GM21390 (cell line): ENCODE data around the gene STARD8.
"Not testable (repeated sequence)": the region's sequence is repeated elsewhere in the genome, so short reads cannot be mapped to it uniquely, and the experiment has no call there.

Experiments
- ATAC-seq: cut with Tn5 transposase; IDR thresholded peaks from one replicate; pipeline ENCODE4 v1.9.1; 2021; ENCODE audit not compliant: unreplicated experiment

The STARD8 gene

GRCh38 chrX:68656473-68656872 is 9.0 kb downstream of the STARD8 start:
- ATAC-seq: not testable (repeated sequence)

GRCh38 chrX:68658530-68658929 is 11.1 kb downstream of the STARD8 start:
- no peak for ATAC-seq

- no peak for ATAC-seq
Measured at GRCh38 chrX:68659385-68659784, 11.9 kb downstream of the STARD8 start.

GRCh38 chrX:68659786-68660185 is 12.3 kb downstream of the STARD8 start:
- ATAC-seq: no peak

GRCh38 chrX:68660746-68661145 is 13.3 kb downstream of the STARD8 start:
- no peak for ATAC-seq

- no peak for ATAC-seq
Measured at GRCh38 chrX:68665502-68665901, 18.0 kb downstream of the STARD8 start.

- no peak for ATAC-seq
Measured at GRCh38 chrX:68666580-68666979, 19.1 kb downstream of the STARD8 start.

- no peak for ATAC-seq
Measured at GRCh38 chrX:68669094-68669860, 21.8 kb downstream of the STARD8 start.

- no peak for ATAC-seq
Measured at GRCh38 chrX:68669871-68670270, 22.4 kb downstream of the STARD8 start.

GRCh38 chrX:68671221-68671620 is 23.8 kb downstream of the STARD8 start:
- no peak for ATAC-seq

GRCh38 chrX:68672581-68673318 is 25.3 kb downstream of the STARD8 start:
- ATAC-seq: no peak

- no peak for ATAC-seq
Measured at GRCh38 chrX:68675571-68675970, 28.1 kb downstream of the STARD8 start.

- ATAC-seq: no peak
Measured at GRCh38 chrX:68676335-68676734, 28.9 kb downstream of the STARD8 start.

- ATAC-seq: no peak
Measured at GRCh38 chrX:68677998-68678397, 30.5 kb downstream of the STARD8 start.

- ATAC-seq: no peak
Measured at GRCh38 chrX:68681443-68681941, 34.0 kb downstream of the STARD8 start.

- no peak for ATAC-seq
Measured at GRCh38 chrX:68682790-68683189, 35.3 kb downstream of the STARD8 start.

- no peak for ATAC-seq
Measured at GRCh38 chrX:68683580-68683979, 36.1 kb downstream of the STARD8 start.

- no peak for ATAC-seq
Measured at GRCh38 chrX:68684291-68684918, 36.9 kb downstream of the STARD8 start.

- ATAC-seq: no peak
Measured at GRCh38 chrX:68684919-68685304, 37.4 kb downstream of the STARD8 start.

- ATAC-seq: no peak
Measured at GRCh38 chrX:68685685-68686084, 38.2 kb downstream of the STARD8 start.

- ATAC-seq: no peak
Measured at GRCh38 chrX:68686097-68686977, 38.9 kb downstream of the STARD8 start.
